Measurements from ENCODE around the gene LDAF1. TPM values are rescaled to one million over a fixed set of nuclear protein-coding genes. Genes with fewer than 3 reads are reported as not detected.

Gene LDAF1
- total and polyA plus RNA-seq, 4 experiments from 2014 or later = 15.0 to 23.3 (median 18.4) TPM

GRCh38 chr16:21162661-21163151 lies 4.2 kb downstream of the LDAF1 start:
- Mint-ChIP-seq H3K27me3 (no peaks in the 10 kb centered on the region), H3K36me3 (peaks cover 27 to 52% of the 10 kb centered on the region in 2 donors), H3K9me3 (no peaks in the 10 kb centered on the region), H3K4me1 (peaks cover 18 to 44% (median 20%) of the 10 kb centered on the region in 4 donors), H3K4me3 (no peak overlapping the region), H3K27ac (no peak overlapping the region)
- Histone ChIP-seq H3K4me1 (ENCODE audit: insufficient read depth, low read length) (peaks cover 16% of the 10 kb centered on the region), H3K27me3 (ENCODE audit: insufficient read depth, low read length) (no peaks in the 10 kb centered on the region), H3K9me3 (ENCODE audit: control insufficient read depth in 1 of 2, low read length in 2 of 2) (no peaks in the 10 kb centered on the region), H3K27ac (ENCODE audit: low read depth, low read length) (no peak overlapping the region), H3K4me3 (ENCODE audit: low read length in 2 of 2) (no peak overlapping the region), H3K36me3 (ENCODE audit: insufficient read depth, low read length) (peaks cover 6% of the 10 kb centered on the region)
- ChIA-PET POLR2A (ENCODE audit: partially characterized antibody) (no interaction called here), CTCF (ENCODE audit: partially characterized antibody) (interaction anchor here (0.6 kb wide), 1 partner anchor 392 kb away, joined by 3 read pairs; no protein-coding TSS in a partner anchor)
- DNase-seq = no peak
- intact Hi-C loops (cut with micrococcal nuclease) = no loop called here

- peaks cover 6% of the 10 kb centered on the region for H3K36me3 ChIP-seq (ENCODE audit: insufficient read depth, low read length)
- H3K4me1 ChIP-seq (ENCODE audit: insufficient read depth, low read length) = peaks cover 10% of the 10 kb centered on the region
- DNase-seq = no peak
- ChIA-PET CTCF (ENCODE audit: partially characterized antibody) (no interaction called here), POLR2A (ENCODE audit: partially characterized antibody) (no interaction called here)
- Mint-ChIP-seq H3K36me3 (peaks cover 27 to 52% of the 10 kb centered on the region in 2 donors), H3K27ac (peak overlapping the region in 1 of 7 donors; percentile 0), H3K4me3 (no peak overlapping the region), H3K4me1 (peaks cover 13 to 35% (median 14%) of the 10 kb centered on the region in 4 donors), H3K27me3 (no peaks in the 10 kb centered on the region), H3K9me3 (no peaks in the 10 kb centered on the region)
- H3K27ac ChIP-seq (ENCODE audit: low read depth, low read length) = no peak overlapping the region
- no peak overlapping the region for H3K4me3 ChIP-seq (ENCODE audit: low read length in 2 of 2)
- intact Hi-C loops (cut with micrococcal nuclease) = no loop called here
- H3K9me3 ChIP-seq (ENCODE audit: control insufficient read depth in 1 of 2, low read length in 2 of 2) = no peaks in the 10 kb centered on the region
- no peaks in the 10 kb centered on the region for H3K27me3 ChIP-seq (ENCODE audit: insufficient read depth, low read length)
Observed at GRCh38 chr16:21163576-21163975, 5.1 kb downstream of the LDAF1 start.

- no peak for DNase-seq
- ChIA-PET CTCF (ENCODE audit: partially characterized antibody) (no interaction called here), POLR2A (ENCODE audit: partially characterized antibody) (no interaction called here)
- H3K4me3 Mint-ChIP-seq = no peak overlapping the region
- H3K36me3 Mint-ChIP-seq = peaks cover 27 to 52% of the 10 kb centered on the region in 2 donors
- Histone ChIP-seq H3K9me3 (ENCODE audit: control insufficient read depth in 1 of 2, low read length in 2 of 2) (no peaks in the 10 kb centered on the region), H3K4me1 (ENCODE audit: insufficient read depth, low read length) (peaks cover 3% of the 10 kb centered on the region), H3K36me3 (ENCODE audit: insufficient read depth, low read length) (peaks cover 6% of the 10 kb centered on the region), H3K27me3 (ENCODE audit: insufficient read depth, low read length) (no peaks in the 10 kb centered on the region), H3K4me3 (ENCODE audit: low read length in 2 of 2) (no peak overlapping the region), H3K27ac (ENCODE audit: low read depth, low read length) (no peak overlapping the region)
- H3K9me3 Mint-ChIP-seq = no peaks in the 10 kb centered on the region
- peaks cover 8 to 25% (median 11%) of the 10 kb centered on the region in 4 donors for H3K4me1 Mint-ChIP-seq
- no peaks in the 10 kb centered on the region for H3K27me3 Mint-ChIP-seq
- intact Hi-C loops (cut with micrococcal nuclease) = no loop called here
- peak overlapping the region in 1 of 7 donors; percentile 42 for H3K27ac Mint-ChIP-seq
Observed at GRCh38 chr16:21164521-21165168, 6.2 kb downstream of the LDAF1 start.

GRCh38 chr16:21166561-21166961 lies 8.1 kb downstream of the LDAF1 start:
- ChIA-PET CTCF (ENCODE audit: partially characterized antibody) (no interaction called here), POLR2A (ENCODE audit: partially characterized antibody) (no interaction called here)
- DNase-seq = no peak
- Histone ChIP-seq H3K36me3 (ENCODE audit: insufficient read depth, low read length) (peaks cover 16% of the 10 kb centered on the region), H3K9me3 (ENCODE audit: control insufficient read depth in 1 of 2, low read length in 2 of 2) (no peaks in the 10 kb centered on the region), H3K27ac (ENCODE audit: low read depth, low read length) (no peak overlapping the region), H3K4me3 (ENCODE audit: low read length in 2 of 2) (no peak overlapping the region), H3K4me1 (ENCODE audit: insufficient read depth, low read length) (no peaks in the 10 kb centered on the region), H3K27me3 (ENCODE audit: insufficient read depth, low read length) (no peaks in the 10 kb centered on the region)
- peak overlapping the region in 1 of 7 donors; percentile 44 for H3K27ac Mint-ChIP-seq
- no peak overlapping the region for H3K4me3 Mint-ChIP-seq
- H3K4me1 Mint-ChIP-seq = peaks cover 4 to 12% (median 8%) of the 10 kb centered on the region in 4 donors
- no peaks in the 10 kb centered on the region for H3K27me3 Mint-ChIP-seq
- intact Hi-C loops (cut with micrococcal nuclease) = no loop called here
- peaks cover 38 to 56% of the 10 kb centered on the region in 2 donors for H3K36me3 Mint-ChIP-seq
- H3K9me3 Mint-ChIP-seq = no peaks in the 10 kb centered on the region

GRCh38 chr16:21167360-21167759 lies 8.9 kb downstream of the LDAF1 start:
- H3K9me3 ChIP-seq (ENCODE audit: control insufficient read depth in 1 of 2, low read length in 2 of 2) = no peaks in the 10 kb centered on the region
- H3K4me1 Mint-ChIP-seq = peaks cover 4 to 7% (median 5%) of the 10 kb centered on the region in 4 donors
- no peaks in the 10 kb centered on the region for H3K9me3 Mint-ChIP-seq
- no peaks in the 10 kb centered on the region for H3K4me1 ChIP-seq (ENCODE audit: insufficient read depth, low read length)
- no peak overlapping the region for H3K27ac Mint-ChIP-seq
- intact Hi-C loops (cut with micrococcal nuclease) = no loop called here
- CTCF ChIA-PET (ENCODE audit: partially characterized antibody) = interaction anchor here (2.0 kb wide), 1 partner anchor 8 kb away, joined by 8 read pairs; the partner anchor contains the start of gene LDAF1
- POLR2A ChIA-PET (ENCODE audit: partially characterized antibody) = interaction anchor here (1.5 kb wide), 1 partner anchor 8 kb away, joined by 4 read pairs; the partner anchor contains the start of gene LDAF1
- H3K4me3 Mint-ChIP-seq = no peak overlapping the region
- H3K36me3 ChIP-seq (ENCODE audit: insufficient read depth, low read length) = peaks cover 16% of the 10 kb centered on the region
- H3K27me3 Mint-ChIP-seq = no peaks in the 10 kb centered on the region
- no peak overlapping the region for H3K27ac ChIP-seq (ENCODE audit: low read depth, low read length)
- DNase-seq = no peak
- H3K36me3 Mint-ChIP-seq = peaks cover 37 to 59% of the 10 kb centered on the region in 2 donors
- H3K27me3 ChIP-seq (ENCODE audit: insufficient read depth, low read length) = no peaks in the 10 kb centered on the region
- no peak overlapping the region for H3K4me3 ChIP-seq (ENCODE audit: low read length in 2 of 2)

- Mint-ChIP-seq H3K27ac (no peak overlapping the region), H3K4me3 (no peak overlapping the region), H3K27me3 (no peaks in the 10 kb centered on the region), H3K4me1 (peaks cover 0 to 6% (median 2%) of the 10 kb centered on the region in 4 donors), H3K36me3 (peaks cover 38 to 62% of the 10 kb centered on the region in 2 donors), H3K9me3 (no peaks in the 10 kb centered on the region)
- Histone ChIP-seq H3K4me3 (ENCODE audit: low read length in 2 of 2) (no peak overlapping the region), H3K4me1 (ENCODE audit: insufficient read depth, low read length) (no peaks in the 10 kb centered on the region), H3K36me3 (ENCODE audit: insufficient read depth, low read length) (peaks cover 18% of the 10 kb centered on the region), H3K27ac (ENCODE audit: low read depth, low read length) (no peak overlapping the region), H3K27me3 (ENCODE audit: insufficient read depth, low read length) (no peaks in the 10 kb centered on the region), H3K9me3 (ENCODE audit: control insufficient read depth in 1 of 2, low read length in 2 of 2) (no peaks in the 10 kb centered on the region)
- CTCF ChIA-PET (ENCODE audit: partially characterized antibody) = interaction anchor here (0.6 to 2.0 kb wide), 2 partner anchors 9 to 905 kb away, joined by 3 to 8 read pairs; partner anchors contain the start of gene LDAF1
- no peak for DNase-seq
- intact Hi-C loops (cut with micrococcal nuclease) = no loop called here
- POLR2A ChIA-PET (ENCODE audit: partially characterized antibody) = interaction anchor here (1.5 kb wide), 1 partner anchor 9 kb away, joined by 4 read pairs; the partner anchor contains the start of gene LDAF1
Observed at GRCh38 chr16:21167929-21168602, 9.6 kb downstream of the LDAF1 start.
